Measurements from ENCODE around the gene ZNF436. TPM values are rescaled to one million over a fixed set of nuclear protein-coding genes. Genes with fewer than 3 reads are reported as not detected.

The ZNF436 gene
- total RNA-seq (ENCODE audit: low replicate concordance) = 14.4 and 29.7 TPM in 2 replicates

GRCh38 chr1:23369335-23370013 is at the start of gene ZNF436:
Gene ZNF436, minus strand, starts transcription at chr1:23369836. Its CDS starts 1,831 bp downstream, at chr1:23368005.

GRCh38 chr1:23344111-23344986 is 25.3 kb downstream of the ZNF436 start, which contains the start of gene HNRNPR:
Gene HNRNPR, minus strand, starts transcription at chr1:23344284. Its CDS starts 3,276 bp downstream, at chr1:23341008.

Other genes starting within 250 kb of the ZNF436 start
- 8.1 and 26.9 TPM in 2 replicates for gene LUZP1, start 201.0 kb downstream of the ZNF436 start, total RNA-seq (ENCODE audit: low replicate concordance)
- gene HTR1D, start 152.3 kb downstream of the ZNF436 start, total RNA-seq (ENCODE audit: low replicate concordance) = 0.08 TPM in 1 of 2 replicates, not detected in the other
- 94.8 and 106 TPM in 2 replicates for gene HNRNPR, start 25.6 kb downstream of the ZNF436 start, total RNA-seq (ENCODE audit: low replicate concordance)
- gene TCEA3, start 54.9 kb upstream of the ZNF436 start, total RNA-seq (ENCODE audit: low replicate concordance) = 6.2 and 32.6 TPM in 2 replicates
- 22.6 and 83.3 TPM in 2 replicates for gene ASAP3, start 114.3 kb upstream of the ZNF436 start, total RNA-seq (ENCODE audit: low replicate concordance)
- 0.15 TPM in 1 of 2 replicates, not detected in the other for gene E2F2, start 161.4 kb upstream of the ZNF436 start, total RNA-seq (ENCODE audit: low replicate concordance)
- gene ID3, start 189.7 kb upstream of the ZNF436 start, total RNA-seq (ENCODE audit: low replicate concordance) = 12.9 and 509 TPM in 2 replicates